Myocyte (in vitro differentiated cells): ENCODE results near the gene CRYAB. TPM values are rescaled to one million over a fixed set of nuclear protein-coding genes. Genes with fewer than 3 reads are reported as not detected.
"Not testable (repeated sequence)": the region's sequence is repeated elsewhere in the genome, so short reads cannot be mapped to it uniquely, and the experiment has no call there.

Experiments used
- DNase-seq: peaks from one replicate; pipeline ENCODE4 v3.0.0-alpha.2; 2012; ENCODE audit warnings: low read depth
- total RNA-seq: library from RNA; depleted of rRNA; stranded (reverse); fragments of >200 nt; gene quantifications from 2 replicates; pipeline ENCODE4 v1.2.3, GENCODE V29; 2014

Gene CRYAB
- total RNA-seq, 1 donor from 2014 or later = 268 TPM

DNA sequence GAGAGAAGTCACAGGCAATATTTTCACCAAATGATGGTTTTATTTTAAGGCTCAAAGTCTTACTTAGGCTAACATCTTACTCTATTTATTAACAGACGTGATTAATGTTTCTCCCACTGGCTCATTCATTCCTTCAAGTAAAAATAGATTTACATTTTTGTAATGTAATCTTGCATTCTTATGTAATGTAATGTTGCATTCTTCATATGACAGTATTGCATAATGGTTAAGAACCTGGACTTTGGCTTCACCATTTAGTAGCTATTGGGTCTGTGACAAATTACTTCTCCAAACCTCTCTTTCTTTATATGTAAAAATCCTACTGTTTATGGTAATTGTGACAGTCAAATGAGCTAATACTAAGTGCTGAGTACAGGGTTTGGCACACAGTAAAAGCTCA, 22.3 kb upstream of the CRYAB start:
- DNase-seq = no peak

DNA sequence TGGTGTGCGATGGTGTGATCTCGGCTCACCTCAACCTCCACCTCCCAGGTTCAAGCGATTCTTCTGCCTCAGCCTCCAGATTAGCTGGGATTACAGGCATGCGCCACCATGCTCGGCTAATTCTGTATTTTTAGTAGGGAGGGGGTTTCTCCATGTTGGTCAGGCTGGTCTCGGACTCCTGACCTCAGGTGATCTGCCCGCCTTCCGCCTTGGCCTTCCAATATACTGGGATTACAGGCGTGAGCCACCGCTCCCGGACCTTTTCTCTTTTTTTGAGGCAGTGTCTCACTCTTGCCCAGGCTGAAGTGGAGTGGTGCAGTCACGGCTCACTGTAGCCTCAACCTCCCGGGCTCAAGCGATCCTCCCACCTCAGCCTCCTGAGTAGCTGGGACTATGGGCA, 21.6 kb upstream of the CRYAB start:
- not testable (repeated sequence) for DNase-seq

DNA sequence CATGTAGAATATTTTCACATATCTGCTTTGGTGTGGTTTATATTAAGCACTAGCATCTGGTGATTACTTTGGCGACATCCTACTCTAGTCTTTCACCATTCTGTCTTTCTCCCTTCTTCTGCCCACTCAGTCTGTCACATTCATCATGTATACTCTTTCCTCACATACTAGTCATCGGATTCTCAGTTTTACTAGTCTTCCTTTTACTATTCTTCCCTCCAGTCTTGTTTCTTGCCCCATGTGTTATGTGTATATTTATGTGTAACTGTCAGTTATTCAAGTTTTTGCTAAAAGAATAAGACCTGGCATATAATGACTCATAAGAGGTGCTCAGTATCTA, 21.0 kb upstream of the CRYAB start:
- no peak for DNase-seq

- DNase-seq = no peak
Measured at GRCh38 chr11:111930472-111930871, 18.9 kb upstream of the CRYAB start.

- peak; percentile 97 for DNase-seq
Measured at GRCh38 chr11:111926505-111927391, 15.2 kb upstream of the CRYAB start.

DNA sequence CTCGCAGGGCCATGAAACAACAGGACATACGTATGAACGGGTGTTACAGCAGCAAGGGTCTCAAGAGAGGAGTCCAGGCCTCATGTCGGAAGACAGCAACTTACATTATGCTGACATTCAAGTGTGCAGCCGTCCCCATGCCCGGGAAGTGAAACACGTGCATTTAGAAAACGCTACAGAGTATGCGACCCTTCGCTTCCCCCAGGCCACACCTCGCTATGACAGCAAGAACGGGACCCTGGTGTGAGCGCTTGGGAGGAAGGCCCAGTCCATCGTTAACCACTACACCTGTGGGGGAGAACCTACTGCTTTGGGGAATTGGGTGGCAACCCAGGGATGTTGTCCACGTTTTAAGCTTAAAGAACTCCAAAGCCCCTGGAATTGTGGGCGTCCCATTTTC, 14.4 kb upstream of the CRYAB start:
- DNase-seq = no peak

- no peak for DNase-seq
Measured at GRCh38 chr11:111923951-111924350, 12.4 kb upstream of the CRYAB start.

- no peak for DNase-seq
Measured at GRCh38 chr11:111923351-111923788, 11.8 kb upstream of the CRYAB start.

GRCh38 chr11:111922803-111923202, 11.2 kb upstream of the CRYAB start:
- DNase-seq = peak; percentile 89

GRCh38 chr11:111921541-111922230, 10.1 kb upstream of the CRYAB start:
- DNase-seq = no peak

- DNase-seq = no peak
Measured at GRCh38 chr11:111920908-111921307, 9.3 kb upstream of the CRYAB start.

- DNase-seq = peak; percentile 94
Measured at GRCh38 chr11:111918390-111919256, 7.1 kb upstream of the CRYAB start, which contains the start of gene C11orf52. C11orf52 (plus strand) TSS chr11:111918913; CDS start chr11:111918973, 60 bp downstream.

DNA sequence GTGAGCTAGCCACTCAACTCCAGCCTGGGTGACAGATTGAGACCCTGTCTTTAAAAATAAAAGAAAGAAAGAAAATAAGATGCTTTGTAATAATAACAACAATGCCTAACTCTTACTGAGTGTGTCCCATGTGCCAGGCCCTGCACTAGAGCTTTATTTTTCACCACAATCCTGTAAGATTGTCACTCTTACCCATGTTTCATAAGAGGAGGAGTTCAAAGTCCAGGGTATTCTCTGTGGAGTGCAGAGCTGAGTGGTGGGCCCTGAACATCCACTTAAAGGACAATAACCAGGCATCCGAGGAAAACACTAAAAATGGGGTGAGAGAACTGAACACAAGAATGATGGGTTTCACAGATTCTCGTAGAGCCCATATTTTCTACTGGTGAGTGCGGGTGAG, 6.2 kb upstream of the CRYAB start:
- DNase-seq = no peak

- DNase-seq = no peak
Measured at GRCh38 chr11:111917312-111917711, 5.7 kb upstream of the CRYAB start.

DNA sequence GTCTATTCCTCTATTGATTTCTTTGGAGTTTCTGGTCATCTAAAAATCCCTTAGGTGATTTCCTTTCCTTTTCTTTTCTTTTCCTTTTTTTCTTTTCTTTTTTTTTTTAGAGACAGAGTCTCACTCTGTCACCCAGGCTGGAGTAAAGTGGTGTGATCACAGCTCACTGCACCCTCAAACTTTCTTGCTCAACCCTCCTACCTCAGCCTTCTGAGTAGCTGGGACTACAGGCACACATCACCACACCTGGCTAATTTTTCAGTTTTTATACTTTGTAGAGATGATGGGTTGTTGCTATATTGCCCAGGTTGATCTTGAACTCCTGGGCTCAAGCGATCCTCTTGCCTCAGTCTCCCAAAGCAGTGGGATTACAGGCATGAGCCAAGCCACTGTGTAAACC, 5.2 kb upstream of the CRYAB start:
- DNase-seq = no peak

DNA sequence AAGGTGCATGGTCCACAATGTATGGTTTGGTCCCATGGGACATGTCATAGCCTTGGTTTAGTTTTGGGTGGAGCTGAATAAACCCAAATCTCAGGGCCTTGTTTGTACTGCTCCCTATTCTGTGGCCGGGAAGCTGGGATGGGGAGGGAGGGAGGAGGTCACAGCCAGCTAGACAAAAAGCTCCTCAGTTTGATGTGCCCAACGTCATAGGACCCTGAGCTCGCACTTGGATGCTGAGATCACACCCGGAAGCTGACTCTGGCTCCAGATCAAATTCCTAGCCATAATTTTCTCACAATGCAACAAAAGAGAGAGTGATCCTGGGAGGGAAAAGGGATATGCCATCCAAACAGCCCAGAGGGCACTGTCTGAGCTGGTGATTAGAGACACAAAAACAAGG, 2.4 kb upstream of the CRYAB start:
- peak; percentile 86 for DNase-seq

- DNase-seq = peak; percentile 62
Measured at GRCh38 chr11:111913031-111913861, 1.7 kb upstream of the CRYAB start.

DNA sequence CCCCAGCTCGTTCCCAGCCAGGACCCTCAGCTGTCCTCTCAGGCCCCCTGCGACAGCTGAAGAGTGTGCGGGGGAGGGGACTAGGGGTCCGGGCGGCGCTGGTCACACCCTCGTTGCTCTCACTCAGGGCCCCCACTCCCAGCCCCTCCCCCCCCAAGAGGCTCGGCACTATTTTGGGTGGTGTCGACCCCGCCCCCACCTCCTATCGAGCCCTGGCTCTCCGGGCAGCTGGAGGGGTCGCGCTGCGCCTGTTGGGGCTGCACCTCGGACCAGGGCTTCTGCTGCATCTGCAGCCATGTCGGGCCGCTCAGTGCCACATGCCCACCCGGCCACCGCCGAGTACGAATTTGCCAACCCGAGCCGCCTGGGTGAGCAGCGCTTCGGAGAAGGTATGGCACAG, 965 bp upstream of the CRYAB start, which contains the start of gene HSPB2:
TSS of gene HSPB2 (plus strand) at position 200 of the 400 bp plus-strand sequence. CDS start at position 296, 96 bp downstream.
- peak; percentile 82 for DNase-seq

DNA sequence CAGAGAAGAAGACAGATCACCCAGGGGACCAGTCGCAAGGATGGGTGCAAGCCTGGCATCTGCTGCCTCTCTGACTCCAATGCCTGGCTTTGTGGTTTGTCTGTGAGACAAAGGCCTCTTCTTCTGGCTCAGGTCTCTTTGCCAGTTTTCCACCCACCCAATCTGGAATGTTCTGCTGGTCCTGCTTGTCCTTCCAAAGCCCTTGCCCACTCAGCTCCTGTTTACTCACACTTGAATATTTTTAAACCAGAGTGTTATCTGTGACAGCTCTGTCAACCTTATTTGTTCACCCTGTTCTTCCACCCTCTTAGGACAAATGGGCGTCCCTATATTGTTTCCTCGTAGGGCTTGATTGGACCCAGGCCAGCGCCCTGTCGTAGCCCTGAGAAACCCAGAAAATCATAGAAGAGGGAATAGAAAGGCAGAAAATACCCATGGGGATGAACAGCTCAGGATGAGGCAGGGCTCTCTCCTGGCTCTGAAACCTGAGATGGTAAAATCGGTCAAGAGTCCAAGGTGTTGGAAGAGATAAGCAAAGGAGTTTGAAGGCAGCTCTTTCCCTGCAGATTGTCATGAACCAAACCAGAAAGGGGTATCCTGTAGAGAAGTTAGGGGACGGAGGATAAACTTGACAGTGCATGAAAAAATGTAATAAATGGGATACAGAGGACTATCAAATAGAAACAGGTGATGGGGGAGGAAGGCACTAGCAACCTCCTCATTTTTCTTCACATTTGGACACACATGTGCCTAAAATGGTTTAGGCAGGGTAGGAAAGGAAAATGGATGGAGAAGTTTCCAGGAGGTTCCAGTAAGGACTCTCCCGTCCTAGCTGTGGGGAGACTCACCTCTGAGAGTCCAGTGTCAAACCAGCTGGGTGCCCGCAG, 651 bp downstream of the CRYAB start:
- DNase-seq = peak; percentile 71
